ENCODE measurements around the gene B3GALT4. TPM values are rescaled to one million over a fixed set of nuclear protein-coding genes. Genes with fewer than 3 reads are reported as not detected.

Gene B3GALT4
- total and polyA plus RNA-seq, 2 experiments from 2014 or later = 2.6 to 2.7 TPM

DNA sequence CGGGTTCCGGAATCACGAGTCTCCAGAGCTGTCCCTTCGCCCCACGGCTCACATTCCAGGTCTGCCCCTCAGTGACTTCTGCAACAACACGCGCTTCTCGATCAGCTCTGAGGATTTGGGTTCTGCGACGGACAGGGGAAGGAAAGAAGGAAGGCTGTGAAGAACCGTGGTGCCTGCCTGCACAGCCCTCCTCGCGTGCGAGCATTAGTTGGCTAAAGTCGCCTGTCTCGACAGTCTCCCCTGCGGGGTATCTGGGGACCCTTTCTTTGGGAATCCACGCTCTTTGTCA lies 28.3 kb upstream of the B3GALT4 start:
- Histone ChIP-seq H3K36me3 (ENCODE audit: low read depth) (no peaks in the 10 kb centered on the region), H3K9me2 (ENCODE audit: insufficient read depth) (no peaks in the 10 kb centered on the region), H3K9ac (peak overlapping the region; percentile 95), H3K9me3 (ENCODE audit: low read depth) (no peaks in the 10 kb centered on the region), H4K20me1 (ENCODE audit: insufficient read depth) (no peaks in the 10 kb centered on the region), H3F3A (ENCODE audit: insufficient read depth) (peaks cover 36% of the 10 kb centered on the region), H3K4me1 (ENCODE audit: insufficient read depth) (peaks cover 45% of the 10 kb centered on the region), H3K79me2 (ENCODE audit: insufficient read depth) (peaks cover 14% of the 10 kb centered on the region), H3K27me3 (replicated peaks; ENCODE audit: insufficient read depth) (no peaks in the 10 kb centered on the region), H3K4me2 (ENCODE audit: unreplicated experiment) (peak overlapping the region; percentile 98), H2AFZ (peak overlapping the region; percentile 81), H3K27ac (peak overlapping the region; percentile 98), H3K4me3 (peak overlapping the region; percentile 75)
- in situ Hi-C loops (cut with MboI) = loop anchor here (10.0 kb wide), 1 partner anchor 234 kb away; no protein-coding TSS in a partner anchor
- 1 to 3% methylated on average over 18 of the region's 18 CpGs for WGBS, 2 experiments (ENCODE audit: low coverage in 1 of 2, low lambda C conversion rate in 2 of 2, missing lambda C conversion rate in 2 of 2)
- TF ChIP-seq EZH2 (IDR thresholded peaks at IDR 0.05; ENCODE audit: insufficient read depth, poor library complexity, severe bottlenecking) = no peak
- no peak for TF ChIP-seq EZH2phosphoT487 (IDR thresholded peaks at IDR 0.05; ENCODE audit: insufficient read depth, low read depth)
- DNase-seq = peak; percentile 79

DNA sequence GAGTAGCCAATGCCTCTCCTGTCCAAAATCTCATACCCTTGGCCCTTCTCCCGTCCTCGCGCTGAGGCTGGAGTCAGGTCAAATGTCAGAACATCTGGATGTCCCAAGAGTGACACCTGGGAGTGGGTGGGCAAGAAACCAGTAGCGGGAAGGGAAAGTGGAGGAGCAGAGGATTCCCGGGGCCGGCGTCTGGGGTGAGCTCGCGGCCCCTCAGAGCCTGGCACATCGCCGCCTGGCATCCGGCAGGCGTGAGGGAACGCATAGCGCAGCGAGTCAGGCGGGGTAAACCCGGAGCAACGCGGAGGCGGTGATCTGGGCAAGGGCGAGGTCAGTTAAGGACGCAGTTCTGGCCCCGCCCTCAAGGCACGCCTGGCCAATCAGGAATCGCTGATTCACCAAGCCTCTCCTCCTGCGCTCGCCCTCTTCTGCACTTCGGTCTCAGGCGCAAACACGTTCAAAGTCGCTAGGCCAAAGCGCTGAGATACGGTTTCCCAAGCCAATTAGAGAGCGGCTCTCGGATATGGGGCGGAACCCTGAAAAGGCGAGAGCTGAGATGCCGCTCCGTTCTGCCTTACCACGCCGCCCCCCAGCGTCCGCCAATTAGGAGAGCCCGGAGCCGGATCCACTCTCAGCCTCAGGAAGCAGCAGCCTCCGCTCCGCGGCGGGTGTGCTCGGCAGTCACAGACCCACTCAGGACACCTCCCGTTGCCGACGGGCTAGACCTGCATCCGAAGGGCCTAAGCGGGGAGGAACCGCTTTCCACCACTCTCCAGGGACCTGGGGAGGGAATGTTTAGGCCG lies 27.8 kb upstream of the B3GALT4 start:
- DNase-seq = peak; percentile 100
- in situ Hi-C loops (cut with MboI) = loop anchor here (10.0 kb wide), 1 partner anchor 234 kb away; no protein-coding TSS in a partner anchor
- WGBS, 2 experiments (ENCODE audit: low coverage in 1 of 2, low lambda C conversion rate in 2 of 2, missing lambda C conversion rate in 2 of 2) = 1 to 2% methylated on average over 57 to 58 of the region's 58 CpGs

GRCh38 chr6:33249732-33250630 lies 26.9 kb upstream of the B3GALT4 start:
- Histone ChIP-seq H3K9me3 (ENCODE audit: low read depth) (no peaks in the 10 kb centered on the region), H3K4me2 (ENCODE audit: unreplicated experiment) (peak overlapping the region; percentile 88), H3K4me1 (ENCODE audit: insufficient read depth) (peaks cover 45% of the 10 kb centered on the region), H3K27ac (peak overlapping the region; percentile 98), H3K9ac (peak overlapping the region; percentile 94), H3K36me3 (ENCODE audit: low read depth) (no peaks in the 10 kb centered on the region), H2AFZ (peak overlapping the region; percentile 61), H3K27me3 (replicated peaks; ENCODE audit: insufficient read depth) (no peaks in the 10 kb centered on the region), H3K4me3 (peak overlapping the region; percentile 78), H3F3A (ENCODE audit: insufficient read depth) (peaks cover 36% of the 10 kb centered on the region), H3K9me2 (ENCODE audit: insufficient read depth) (no peaks in the 10 kb centered on the region), H3K79me2 (ENCODE audit: insufficient read depth) (peaks cover 14% of the 10 kb centered on the region), H4K20me1 (ENCODE audit: insufficient read depth) (no peaks in the 10 kb centered on the region)
- in situ Hi-C loops (cut with MboI) = loop anchor here (10.0 kb wide), 1 partner anchor 235 kb away; no protein-coding TSS in a partner anchor
- TF ChIP-seq EZH2 (IDR thresholded peaks at IDR 0.05; ENCODE audit: insufficient read depth, poor library complexity, severe bottlenecking) = no peak
- no peak for TF ChIP-seq EZH2phosphoT487 (IDR thresholded peaks at IDR 0.05; ENCODE audit: insufficient read depth, low read depth)
- DNase-seq = peak; percentile 95
- 1 to 2% methylated on average over 15 of the region's 15 CpGs for WGBS, 2 experiments (ENCODE audit: low coverage in 1 of 2, low lambda C conversion rate in 2 of 2, missing lambda C conversion rate in 2 of 2)

More for the DNA sequence above, 27.8 kb upstream of the B3GALT4 start:
- H3K9me2 ChIP-seq (ENCODE audit: insufficient read depth) = no peaks in the 10 kb centered on the region
- peaks cover 36% of the 10 kb centered on the region for H3F3A ChIP-seq (ENCODE audit: insufficient read depth)
- no peak for TF ChIP-seq EZH2phosphoT487 (IDR thresholded peaks at IDR 0.05; ENCODE audit: insufficient read depth, low read depth)
- no peak for TF ChIP-seq EZH2 (IDR thresholded peaks at IDR 0.05; ENCODE audit: insufficient read depth, poor library complexity, severe bottlenecking)
- H3K9ac ChIP-seq = peak overlapping the region; percentile 95
- no peaks in the 10 kb centered on the region for H3K9me3 ChIP-seq (ENCODE audit: low read depth)
- H4K20me1 ChIP-seq (ENCODE audit: insufficient read depth) = no peaks in the 10 kb centered on the region
- no peaks in the 10 kb centered on the region for H3K27me3 ChIP-seq (replicated peaks; ENCODE audit: insufficient read depth)
- peaks cover 14% of the 10 kb centered on the region for H3K79me2 ChIP-seq (ENCODE audit: insufficient read depth)
- H3K4me3 ChIP-seq = peak overlapping the region; percentile 78
- H3K4me1 ChIP-seq (ENCODE audit: insufficient read depth) = peaks cover 45% of the 10 kb centered on the region
- H3K27ac ChIP-seq = peak overlapping the region; percentile 98
- H3K4me2 ChIP-seq (ENCODE audit: unreplicated experiment) = peak overlapping the region; percentile 98
- no peaks in the 10 kb centered on the region for H3K36me3 ChIP-seq (ENCODE audit: low read depth)
- H2AFZ ChIP-seq = peak overlapping the region; percentile 81

DNA sequence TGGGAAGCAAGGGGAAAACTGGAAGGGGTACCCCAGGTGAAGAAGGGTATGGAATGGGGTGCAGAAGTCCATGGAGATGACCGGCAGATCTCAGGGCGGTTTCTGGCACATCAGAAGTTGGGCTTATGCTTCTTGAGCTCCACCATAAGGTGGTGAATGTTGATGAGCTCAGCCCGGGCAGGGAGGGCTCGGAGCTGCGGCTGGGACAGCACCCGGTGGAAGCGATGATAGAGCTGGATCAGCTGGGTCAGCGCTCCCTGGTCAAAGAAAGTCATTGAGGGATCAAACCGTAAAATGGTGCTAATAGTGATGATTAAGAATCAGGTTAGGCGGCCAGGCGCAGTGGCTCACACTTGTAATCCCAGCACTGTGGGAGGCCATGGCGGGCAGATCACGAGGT lies 26.2 kb upstream of the B3GALT4 start:
- no peak overlapping the region for H2AFZ ChIP-seq
- TF ChIP-seq EZH2 (IDR thresholded peaks at IDR 0.05; ENCODE audit: insufficient read depth, poor library complexity, severe bottlenecking) (no peak), EZH2phosphoT487 (IDR thresholded peaks at IDR 0.05; ENCODE audit: insufficient read depth, low read depth) (no peak)
- H3K4me2 ChIP-seq (ENCODE audit: unreplicated experiment) = peak overlapping the region; percentile 88
- in situ Hi-C loops (cut with MboI) = no loop called here
- H3K79me2 ChIP-seq (ENCODE audit: insufficient read depth) = peaks cover 14% of the 10 kb centered on the region
- H3K9ac ChIP-seq = peak overlapping the region; percentile 35; the same call in 1 of the 2 replicates
- peak overlapping the region; percentile 22; the same call in 1 of the 2 replicates for H3K4me3 ChIP-seq
- no peaks in the 10 kb centered on the region for H3K27me3 ChIP-seq (replicated peaks; ENCODE audit: insufficient read depth)
- H3K36me3 ChIP-seq (ENCODE audit: low read depth) = no peaks in the 10 kb centered on the region
- 97 to 98% methylated on average over 13 of the region's 13 CpGs for WGBS, 2 experiments (ENCODE audit: low coverage in 1 of 2, low lambda C conversion rate in 2 of 2, missing lambda C conversion rate in 2 of 2)
- H3K4me1 ChIP-seq (ENCODE audit: insufficient read depth) = peaks cover 45% of the 10 kb centered on the region
- no peak for DNase-seq
- no peaks in the 10 kb centered on the region for H3K9me3 ChIP-seq (ENCODE audit: low read depth)
- H3K9me2 ChIP-seq (ENCODE audit: insufficient read depth) = no peaks in the 10 kb centered on the region
- H3F3A ChIP-seq (ENCODE audit: insufficient read depth) = peaks cover 36% of the 10 kb centered on the region
- peak overlapping the region; percentile 98 for H3K27ac ChIP-seq
- H4K20me1 ChIP-seq (ENCODE audit: insufficient read depth) = no peaks in the 10 kb centered on the region

Measured in GM23248 (cell line).